ENCODE results near the gene ST3GAL6.

ST3GAL6 gene

DNA sequence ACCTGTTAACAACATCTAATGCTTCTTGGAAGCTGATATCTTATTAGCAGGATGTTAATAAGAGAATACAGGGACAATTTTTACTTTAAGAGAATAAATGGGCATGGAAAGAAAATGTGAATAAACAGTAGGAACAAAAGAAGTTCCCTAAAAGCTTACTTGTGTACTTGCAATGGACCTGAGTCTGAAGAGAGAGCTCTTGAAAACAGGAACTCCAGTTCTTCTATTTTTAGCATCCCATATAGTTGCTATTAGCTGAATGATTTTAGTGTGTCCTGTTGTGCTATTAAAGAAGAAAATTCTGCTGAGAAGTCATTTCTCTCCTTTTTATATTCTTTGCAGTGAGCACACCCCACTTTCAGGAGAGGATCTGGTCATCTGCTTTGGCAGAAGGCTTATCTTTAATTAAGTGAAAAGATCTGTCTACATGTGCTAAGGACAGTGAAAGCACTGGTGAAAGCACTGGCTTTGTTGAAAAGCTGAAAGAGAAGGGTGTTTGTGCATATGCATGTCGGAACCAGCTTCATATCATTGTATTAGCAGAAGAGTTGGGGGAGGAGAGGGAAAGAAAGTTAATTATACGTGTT, 1.4 kb upstream of the ST3GAL6 start:
- Histone ChIP-seq H3K4me3 (no peak overlapping the region), H3K27ac (peak overlapping the region in 1 of 2 donors; percentile 53)
- DNase-seq (ENCODE audit: low spot score), result no peak
- TF ChIP-seq, protein P1, sequence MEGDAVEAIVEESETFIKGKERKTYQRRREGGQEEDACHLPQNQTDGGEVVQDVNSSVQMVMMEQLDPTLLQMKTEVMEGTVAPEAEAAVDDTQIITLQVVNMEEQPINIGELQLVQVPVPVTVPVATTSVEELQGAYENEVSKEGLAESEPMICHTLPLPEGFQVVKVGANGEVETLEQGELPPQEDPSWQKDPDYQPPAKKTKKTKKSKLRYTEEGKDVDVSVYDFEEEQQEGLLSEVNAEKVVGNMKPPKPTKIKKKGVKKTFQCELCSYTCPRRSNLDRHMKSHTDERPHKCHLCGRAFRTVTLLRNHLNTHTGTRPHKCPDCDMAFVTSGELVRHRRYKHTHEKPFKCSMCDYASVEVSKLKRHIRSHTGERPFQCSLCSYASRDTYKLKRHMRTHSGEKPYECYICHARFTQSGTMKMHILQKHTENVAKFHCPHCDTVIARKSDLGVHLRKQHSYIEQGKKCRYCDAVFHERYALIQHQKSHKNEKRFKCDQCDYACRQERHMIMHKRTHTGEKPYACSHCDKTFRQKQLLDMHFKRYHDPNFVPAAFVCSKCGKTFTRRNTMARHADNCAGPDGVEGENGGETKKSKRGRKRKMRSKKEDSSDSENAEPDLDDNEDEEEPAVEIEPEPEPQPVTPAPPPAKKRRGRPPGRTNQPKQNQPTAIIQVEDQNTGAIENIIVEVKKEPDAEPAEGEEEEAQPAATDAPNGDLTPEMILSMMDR (IDR thresholded peaks at IDR 0.05), result no peak

DNA sequence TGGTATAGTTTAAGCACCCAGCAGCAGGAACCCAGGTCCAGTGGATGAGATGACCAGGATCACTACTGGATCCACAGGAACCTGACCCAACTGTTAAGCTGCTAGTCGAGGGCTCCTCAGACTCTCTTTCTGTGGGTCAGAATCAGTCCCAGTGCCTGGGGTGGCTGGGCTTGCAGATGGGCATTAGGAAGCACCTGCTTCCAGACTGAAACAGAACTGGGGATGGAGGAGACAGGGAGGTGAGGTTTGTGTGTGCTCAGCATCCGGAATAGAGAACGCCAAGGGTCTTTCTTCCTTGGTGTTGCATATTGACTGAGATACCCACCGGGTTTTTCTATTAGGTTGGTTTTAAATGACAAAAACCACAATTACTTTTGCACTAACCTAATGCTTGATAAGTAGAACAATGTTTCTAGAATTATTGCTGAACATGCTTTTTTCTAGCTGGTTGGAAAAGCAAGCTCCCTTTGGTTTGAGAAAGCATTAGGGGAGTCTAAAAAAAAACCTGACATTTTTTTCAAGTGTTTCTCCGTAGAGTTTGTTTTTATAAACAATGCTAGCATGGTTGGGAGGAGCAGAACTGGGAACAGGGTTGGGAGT, 779 bp downstream of the ST3GAL6 start:
- peak overlapping the region in 1 of 2 donors; percentile 57 for H3K27ac ChIP-seq
- peak overlapping the region; percentile 22 for H3K4me3 ChIP-seq
- DNase-seq (ENCODE audit: low spot score), result no peak
- TF ChIP-seq, protein P1 (IDR thresholded peaks at IDR 0.05), result no peak

DNA sequence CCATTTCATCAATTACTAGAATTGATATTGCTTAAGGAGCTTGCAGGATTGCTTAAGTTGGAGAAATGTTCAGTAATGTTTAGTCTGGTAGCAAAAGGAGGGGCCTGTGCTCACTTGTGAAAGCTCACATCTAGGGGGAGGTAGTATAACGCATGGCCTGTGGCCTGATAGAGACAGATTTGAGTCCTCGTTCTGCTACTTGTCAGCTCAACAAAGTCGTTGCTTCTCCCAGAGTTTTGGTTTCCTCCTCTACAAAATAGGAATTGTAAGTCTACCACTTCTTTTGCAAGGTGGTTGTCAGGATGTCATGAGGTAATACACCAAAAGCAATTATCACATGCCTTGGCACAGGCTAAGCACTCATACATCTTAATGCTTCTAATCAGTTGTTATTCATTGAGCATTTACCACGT, 1.3 kb downstream of the ST3GAL6 start:
- no peak for DNase-seq (ENCODE audit: low spot score)
- TF ChIP-seq, protein P1 (IDR thresholded peaks at IDR 0.05), result no peak
- Histone ChIP-seq H3K4me3 (peak overlapping the region; percentile 22), H3K27ac (no peak overlapping the region)

DNA sequence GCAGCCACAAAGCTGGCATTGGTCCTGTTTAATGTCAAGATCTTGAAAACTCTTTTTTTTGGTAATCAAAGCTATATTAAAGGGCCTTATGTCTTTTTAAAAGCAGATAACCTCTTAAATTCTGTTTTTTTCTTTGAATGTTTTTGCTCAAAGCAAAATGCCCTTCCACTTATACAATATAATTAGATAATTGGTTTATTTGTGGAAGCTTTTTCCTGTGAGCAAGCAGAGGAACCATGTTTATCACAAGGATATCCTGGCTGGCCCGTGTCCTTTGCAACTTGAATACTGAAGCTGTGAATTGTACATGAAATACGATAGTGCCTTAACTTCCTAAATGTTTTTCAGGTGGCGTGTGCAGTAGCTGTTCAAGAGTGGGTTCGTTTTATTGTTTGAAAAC, 2.6 kb downstream of the ST3GAL6 start:
- TF ChIP-seq, protein P1 (IDR thresholded peaks at IDR 0.05), result no peak
- no peak overlapping the region for H3K4me3 ChIP-seq
- no peak for DNase-seq (ENCODE audit: low spot score)
- H3K27ac ChIP-seq, result no peak overlapping the region

DNA sequence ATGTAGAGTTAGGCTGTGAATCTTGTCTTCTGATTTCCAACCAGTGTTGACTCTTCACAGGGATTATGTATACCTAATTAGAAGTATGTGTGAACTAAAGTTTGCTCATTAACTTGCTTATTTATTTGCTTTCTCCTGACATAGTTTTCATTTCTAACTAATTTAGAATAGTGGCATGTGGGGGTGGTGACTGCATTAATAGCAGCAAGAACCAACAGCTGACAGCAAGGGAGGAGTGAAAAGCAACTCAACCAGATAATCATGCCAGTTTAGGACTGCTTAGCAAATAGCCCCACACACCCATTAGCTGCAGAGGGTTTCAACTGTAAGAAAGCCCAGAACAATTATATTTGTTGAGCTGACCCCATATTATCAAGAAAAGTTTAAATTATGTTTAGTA, 3.8 kb downstream of the ST3GAL6 start:
- Histone ChIP-seq H3K4me3 (no peak overlapping the region), H3K27ac (no peak overlapping the region)
- TF ChIP-seq, protein P1 (IDR thresholded peaks at IDR 0.05), result no peak
- DNase-seq (ENCODE audit: low spot score), result no peak

DNA sequence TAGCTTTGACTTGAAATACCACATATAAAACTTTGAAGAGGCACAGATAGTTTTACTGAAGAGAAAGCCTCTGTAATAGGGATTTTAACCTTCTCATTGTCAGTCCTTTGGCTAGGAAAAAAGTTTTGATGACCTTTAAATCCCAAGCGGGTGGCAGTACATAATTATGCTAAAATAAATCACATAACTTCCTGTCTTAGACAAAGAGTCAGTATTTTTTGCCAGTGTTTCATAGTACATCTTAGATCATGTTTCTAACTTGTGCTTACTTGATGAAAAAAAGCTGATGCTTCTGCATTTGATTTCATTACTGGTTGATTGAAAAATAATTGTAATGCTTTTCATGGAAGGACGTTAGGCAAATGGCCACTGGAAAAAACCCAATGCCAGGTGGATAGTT, 5.8 kb downstream of the ST3GAL6 start:
- Histone ChIP-seq H3K27ac (no peak overlapping the region), H3K4me3 (no peak overlapping the region)
- TF ChIP-seq, protein P1 (IDR thresholded peaks at IDR 0.05), result no peak
- no peak for DNase-seq (ENCODE audit: low spot score)

DNA sequence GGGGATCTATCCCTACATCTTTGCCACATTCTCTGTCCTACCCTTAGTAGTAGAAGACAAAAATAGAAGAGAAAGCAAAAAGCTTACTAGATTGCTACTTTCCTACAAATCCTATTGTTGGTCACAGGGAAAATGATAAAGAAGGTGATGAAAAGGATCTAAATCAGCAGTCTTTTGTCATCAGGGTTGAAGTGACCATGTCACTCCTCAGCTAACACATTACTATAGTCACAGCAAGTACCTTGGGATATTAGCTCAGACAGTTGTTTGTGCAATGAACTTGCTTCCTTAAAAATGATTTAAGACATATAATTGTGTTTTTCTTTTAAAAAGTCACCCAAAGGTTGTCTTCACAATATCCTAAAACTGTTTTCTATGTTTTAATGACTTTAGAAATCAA, 6.3 kb downstream of the ST3GAL6 start:
- Histone ChIP-seq H3K4me3 (no peak overlapping the region), H3K27ac (no peak overlapping the region)
- TF ChIP-seq, protein P1 (IDR thresholded peaks at IDR 0.05), result no peak
- DNase-seq (ENCODE audit: low spot score), result no peak
